Astrocyte (in vitro differentiated cells and primary cell): ENCODE results near the gene RAB14. TPM values are rescaled to one million over a fixed set of nuclear protein-coding genes. Genes with fewer than 3 reads are reported as not detected.

ENCODE experiments used
- DNase-seq: peaks from one replicate; pipeline ENCODE4 v3.0.0-alpha.2; 2010; ENCODE audit warnings: low read depth
- FAIRE-seq: peaks from 2 replicates; lab custom pipeline; 2011; peaks lifted over from hg19 to GRCh38; lab: Jason Lieb, UNC
- H2AFZ ChIP-seq: 2 replicates; pipeline ENCODE4 v1.6.0; 2012; ENCODE audit warnings: low read depth, low read length, inconsistent platforms
- H3K27ac ChIP-seq: 2 replicates; pipeline ENCODE4 v1.5.1; 2011; ENCODE audit warnings: low read depth, low read length, inconsistent platforms
- H3K27me3 ChIP-seq: 2 replicates; pipeline ENCODE4 v1.6.0; 2011; ENCODE audit warnings: low read length, inconsistent platforms; ENCODE audit not compliant: insufficient read depth
- H3K36me3 ChIP-seq: 2 replicates; pipeline ENCODE4 v1.5.1; 2011; ENCODE audit warnings: low read length, inconsistent platforms; ENCODE audit not compliant: insufficient read depth
- H3K4me1 ChIP-seq: 2 replicates; pipeline ENCODE4 v1.5.1; 2011; ENCODE audit warnings: low read length, inconsistent platforms; ENCODE audit not compliant: insufficient read depth
- H3K4me2 ChIP-seq: 2 replicates; pipeline ENCODE4 v1.6.0; 2012; ENCODE audit warnings: low read length, inconsistent platforms
- H3K4me3 ChIP-seq: 2 replicates; pipeline ENCODE4 v1.5.1; 2011; ENCODE audit warnings: low read depth, mild to moderate bottlenecking, low read length, inconsistent platforms; ENCODE audit not compliant: insufficient read depth
- H3K79me2 ChIP-seq: 2 replicates; pipeline ENCODE4 v1.6.0; 2012; ENCODE audit warnings: mild to moderate bottlenecking, low read length, inconsistent platforms; ENCODE audit not compliant: insufficient read depth
- H3K9ac ChIP-seq: 2 replicates; pipeline ENCODE4 v1.6.0; 2012; ENCODE audit warnings: mild to moderate bottlenecking, low read length, inconsistent platforms
- H3K9me3 ChIP-seq: 2 replicates; pipeline ENCODE4 v1.5.1; 2012; ENCODE audit warnings: low read depth, mild to moderate bottlenecking, low read length, inconsistent platforms; ENCODE audit not compliant: insufficient read depth
- H4K20me1 ChIP-seq: 2 replicates; pipeline ENCODE4 v1.6.0; 2012; ENCODE audit warnings: low read length, inconsistent platforms; ENCODE audit not compliant: insufficient read depth
- H3K27ac Mint-ChIP-seq: one replicate; pipeline ENCODE4 v1.8.0; 2021; ENCODE audit warnings: mild to moderate bottlenecking, mixed read lengths; ENCODE audit not compliant: unreplicated experiment
- H3K27me3 Mint-ChIP-seq: one replicate; pipeline ENCODE4 v1.8.0; 2021; ENCODE audit warnings: low read depth, mixed read lengths; ENCODE audit not compliant: unreplicated experiment
- H3K36me3 Mint-ChIP-seq: one replicate; pipeline ENCODE4 v1.8.0; 2021; ENCODE audit warnings: low read depth, mixed read lengths; ENCODE audit not compliant: unreplicated experiment
- H3K4me1 Mint-ChIP-seq: one replicate; pipeline ENCODE4 v1.8.0; 2021; ENCODE audit warnings: low read depth, mixed read lengths; ENCODE audit not compliant: unreplicated experiment
- H3K4me3 Mint-ChIP-seq: one replicate; pipeline ENCODE4 v1.8.0; 2021; ENCODE audit warnings: mild to moderate bottlenecking, moderate library complexity, mixed read lengths; ENCODE audit not compliant: unreplicated experiment
- H3K9me3 Mint-ChIP-seq: one replicate; pipeline ENCODE4 v1.8.0; 2021; ENCODE audit warnings: mild to moderate bottlenecking, mixed read lengths; ENCODE audit not compliant: unreplicated experiment
- CTCF ChIP-seq: IDR thresholded peaks from 2 replicates; pipeline ENCODE4 v1.5.1; 2011; ENCODE audit warnings: low read depth, mild to moderate bottlenecking, inconsistent platforms, low read length, moderate library complexity; ENCODE audit not compliant: insufficient read depth
- EZH2 ChIP-seq: IDR thresholded peaks from 2 replicates; pipeline ENCODE4 v1.6.1; 2012; ENCODE audit warnings: mild to moderate bottlenecking, low read length, inconsistent platforms; ENCODE audit not compliant: insufficient read depth
- total RNA-seq: library from RNA; stranded (reverse); gene quantifications from 2 replicates; pipeline ENCODE4 v1.2.1, GENCODE V29; 2021

Gene RAB14
- total RNA-seq, 1 donor from 2014 or later: 72.1 TPM

GRCh38 chr9:121234832-121235161 is 33.1 kb upstream of the RAB14 start:
- H3K27me3 ChIP-seq: no peaks in the 10 kb centered on the region
- Mint-ChIP-seq H3K27me3 (peaks cover 8% of the 10 kb centered on the region), H3K27ac (no peak overlapping the region)

GRCh38 chr9:121233906-121234831 is 32.5 kb upstream of the RAB14 start:
- Mint-ChIP-seq H3K27ac (peak overlapping the region; percentile 54), H3K36me3 (peaks cover 8% of the 10 kb centered on the region), H3K27me3 (peaks cover 8% of the 10 kb centered on the region), H3K4me1 (peaks cover 7% of the 10 kb centered on the region), H3K4me3 (no peak overlapping the region), H3K9me3 (no peaks in the 10 kb centered on the region)
- FAIRE-seq: no peak
- H3K9ac ChIP-seq: no peak overlapping the region
- no peaks in the 10 kb centered on the region for H3K9me3 ChIP-seq
- H3K79me2 ChIP-seq: no peaks in the 10 kb centered on the region
- peak overlapping the region; percentile 44 for H3K27ac ChIP-seq
- no peak overlapping the region for H3K4me3 ChIP-seq
- peak overlapping the region; percentile 26 for H3K4me2 ChIP-seq
- no peaks in the 10 kb centered on the region for H3K36me3 ChIP-seq
- peak; percentile 34 for DNase-seq
- no peak for TF ChIP-seq CTCF
- no peaks in the 10 kb centered on the region for H3K27me3 ChIP-seq
- peak overlapping the region; percentile 62 for H2AFZ ChIP-seq
- no peaks in the 10 kb centered on the region for H4K20me1 ChIP-seq
- H3K4me1 ChIP-seq: peaks cover 8% of the 10 kb centered on the region

More at GRCh38 chr9:121234832-121235161, 33.1 kb upstream of the RAB14 start:
- Histone ChIP-seq H3K9me3 (no peaks in the 10 kb centered on the region), H4K20me1 (no peaks in the 10 kb centered on the region), H3K27ac (peak overlapping the region; percentile 44), H3K4me1 (peaks cover 8% of the 10 kb centered on the region), H3K36me3 (no peaks in the 10 kb centered on the region), H3K79me2 (no peaks in the 10 kb centered on the region), H3K4me3 (no peak overlapping the region), H2AFZ (no peak overlapping the region), H3K4me2 (no peak overlapping the region), H3K9ac (no peak overlapping the region)
- no peak for TF ChIP-seq EZH2
- no peak for TF ChIP-seq CTCF
- FAIRE-seq (no peak), DNase-seq (no peak)
- peaks cover 7% of the 10 kb centered on the region for H3K4me1 Mint-ChIP-seq
- H3K9me3 Mint-ChIP-seq: no peaks in the 10 kb centered on the region
- peaks cover 8% of the 10 kb centered on the region for H3K36me3 Mint-ChIP-seq
- no peak overlapping the region for H3K4me3 Mint-ChIP-seq

- Mint-ChIP-seq H3K4me1 (peaks cover 7% of the 10 kb centered on the region), H3K4me3 (no peak overlapping the region), H3K27ac (no peak overlapping the region), H3K27me3 (no peaks in the 10 kb centered on the region), H3K9me3 (no peaks in the 10 kb centered on the region), H3K36me3 (peaks cover 5% of the 10 kb centered on the region)
- Histone ChIP-seq H3K4me2 (no peak overlapping the region), H3K4me1 (peaks cover 8% of the 10 kb centered on the region), H3K27me3 (no peaks in the 10 kb centered on the region), H3K36me3 (no peaks in the 10 kb centered on the region), H3K79me2 (no peaks in the 10 kb centered on the region), H3K9ac (no peak overlapping the region), H3K9me3 (no peaks in the 10 kb centered on the region), H3K27ac (no peak overlapping the region), H3K4me3 (no peak overlapping the region), H4K20me1 (no peaks in the 10 kb centered on the region), H2AFZ (no peak overlapping the region)
- DNase-seq (no peak), FAIRE-seq (no peak)
- no peak for TF ChIP-seq EZH2
- no peak for TF ChIP-seq CTCF
Measured at GRCh38 chr9:121232251-121232650, 30.6 kb upstream of the RAB14 start.
